Stimulated activated CD4-positive, alpha-beta T cell treated with anti-CD3 and anti-CD28 coated beads, Interleukin-12 subunit alpha, Interleukin-12 subunit beta, amount 100 ng/mL, for 24 hours (primary cell): ENCODE data around the gene COL19A1.
A peak's percentile ranks its signal among the peaks of the same experiment; 100 is the strongest.

Experiments
- DNase-seq, 2 experiments: peaks; one replicate each; pipeline ENCODE4 v3.0.0-alpha.2; 2020; ENCODE audit warnings: low read depth in 2 of 2

Gene COL19A1

DNA sequence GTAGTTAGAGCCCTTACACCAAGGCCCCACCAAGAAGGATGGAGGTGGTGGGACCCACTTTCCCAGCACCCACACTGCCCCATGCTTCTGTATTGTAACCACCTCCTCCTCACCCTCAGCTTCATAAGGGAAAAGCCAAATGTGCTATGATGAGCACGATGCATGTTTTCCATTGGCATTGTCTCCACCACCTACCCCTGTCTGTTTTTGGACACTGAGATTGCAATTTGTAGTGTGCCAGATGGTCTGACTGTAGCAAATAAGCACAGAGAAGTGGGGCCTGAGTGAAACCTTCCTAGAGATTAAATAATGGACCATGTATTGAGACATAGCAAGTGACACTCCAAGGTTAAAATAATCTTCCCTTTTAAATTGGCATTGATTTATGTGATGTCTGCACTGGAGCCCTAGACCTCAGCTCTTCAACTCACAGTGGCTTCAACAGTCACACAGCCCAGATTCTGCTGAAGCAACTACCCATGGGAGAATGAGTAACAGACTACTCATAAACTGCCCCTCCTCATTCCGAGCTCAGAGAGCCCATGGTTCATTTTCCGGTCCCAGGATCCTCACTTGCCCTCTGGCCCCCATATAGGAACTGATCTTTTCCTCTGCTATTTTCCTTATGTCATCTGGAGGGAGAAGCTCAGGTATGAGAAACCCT, 258.7 kb downstream of the COL19A1 start:
- no peak for DNase-seq

DNA sequence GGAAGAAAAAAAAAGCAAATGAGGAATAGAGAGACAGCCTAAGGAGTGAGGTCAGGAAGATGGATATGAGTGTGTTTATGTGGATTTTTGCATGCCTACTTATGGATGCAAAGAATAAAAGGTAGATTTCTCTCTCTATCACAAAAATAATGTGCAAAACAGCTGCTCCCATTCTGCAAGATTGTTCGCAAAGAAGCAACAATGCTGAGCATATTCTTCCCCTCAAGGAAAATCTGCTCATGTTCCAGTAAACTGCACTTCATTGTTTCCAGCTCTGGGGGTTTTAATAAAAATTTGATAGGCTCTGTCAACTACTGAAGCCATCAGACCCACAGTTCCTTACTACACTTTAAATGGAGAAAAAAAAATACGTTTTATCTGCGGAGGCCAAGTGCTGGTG, 259.2 kb downstream of the COL19A1 start:
- no peak for DNase-seq

DNA sequence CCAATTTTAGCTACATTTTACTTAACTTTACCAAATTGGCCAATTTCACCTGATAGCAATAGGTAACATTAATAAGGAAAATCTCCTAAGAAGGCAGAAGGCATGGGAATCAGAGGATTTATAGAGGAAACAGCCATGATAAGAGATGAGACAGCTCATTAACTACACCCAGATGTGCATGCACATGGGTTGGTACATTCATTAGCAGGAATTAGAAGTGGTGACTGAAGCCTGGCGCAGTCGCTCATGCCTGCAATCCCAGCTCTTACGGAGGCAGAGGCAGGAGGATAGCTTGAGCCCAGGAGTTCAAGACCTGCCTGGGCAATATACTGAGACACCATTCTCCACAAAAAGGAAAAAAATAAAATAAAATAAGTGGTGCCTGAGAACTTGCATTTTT, 263.0 kb downstream of the COL19A1 start:
- no peak for DNase-seq

DNA sequence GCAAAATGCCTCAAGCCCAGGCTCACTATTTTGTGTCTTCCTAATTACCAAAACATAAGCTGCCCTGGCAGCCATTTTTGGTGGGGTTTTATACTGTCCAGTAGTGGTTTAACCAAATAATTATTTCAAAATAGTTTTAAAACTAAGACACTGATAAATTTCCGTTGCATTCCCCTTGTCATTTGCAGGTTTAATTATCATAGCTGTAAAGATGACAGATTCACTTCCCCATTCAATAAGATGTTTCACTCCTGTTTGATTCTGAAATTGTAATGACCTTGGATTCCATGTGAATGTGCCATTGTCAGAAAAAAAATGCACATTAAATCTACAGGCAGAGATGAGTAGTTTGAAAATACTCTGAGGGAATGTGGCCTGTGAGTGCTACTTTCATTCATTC, 264.5 kb downstream of the COL19A1 start:
- DNase-seq, result no peak

DNA sequence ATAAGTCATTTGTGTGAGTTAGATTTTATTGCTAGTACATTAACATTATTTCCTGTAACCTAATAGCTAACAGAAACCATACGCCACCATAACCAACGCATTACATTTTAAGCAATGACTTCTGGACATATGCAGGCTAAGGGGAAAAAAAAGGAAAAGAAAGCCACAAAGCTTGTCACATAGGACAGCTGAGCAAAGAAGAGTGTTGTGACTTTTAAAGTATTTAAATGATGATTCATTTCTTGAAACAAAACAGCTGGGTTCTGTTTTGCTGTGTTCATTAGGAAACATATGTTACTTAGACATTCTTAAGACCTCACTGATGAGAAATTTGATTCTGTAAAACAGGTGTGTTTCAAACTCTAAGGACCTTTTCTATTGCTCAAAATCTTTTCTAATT, 265.2 kb downstream of the COL19A1 start:
- DNase-seq, result no peak

DNA sequence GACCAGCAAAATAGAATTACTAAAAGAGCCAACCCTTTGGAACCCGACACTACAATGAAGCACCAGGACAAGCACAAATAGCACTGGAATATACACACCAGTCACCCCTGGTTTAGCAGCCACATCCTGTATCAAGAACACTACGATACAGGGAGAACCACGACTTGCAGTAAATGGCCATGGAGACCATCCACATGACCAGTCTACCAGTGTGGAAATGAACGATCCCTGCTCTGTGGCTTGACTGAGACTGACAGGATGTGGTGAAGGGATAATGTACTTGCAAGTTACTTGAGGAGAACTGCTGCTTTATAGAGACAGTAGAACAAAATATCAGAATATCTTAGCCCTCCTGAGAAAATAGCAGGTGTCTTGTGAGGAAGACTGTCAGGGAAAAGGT, 266.9 kb downstream of the COL19A1 start:
- no peak for DNase-seq

DNA sequence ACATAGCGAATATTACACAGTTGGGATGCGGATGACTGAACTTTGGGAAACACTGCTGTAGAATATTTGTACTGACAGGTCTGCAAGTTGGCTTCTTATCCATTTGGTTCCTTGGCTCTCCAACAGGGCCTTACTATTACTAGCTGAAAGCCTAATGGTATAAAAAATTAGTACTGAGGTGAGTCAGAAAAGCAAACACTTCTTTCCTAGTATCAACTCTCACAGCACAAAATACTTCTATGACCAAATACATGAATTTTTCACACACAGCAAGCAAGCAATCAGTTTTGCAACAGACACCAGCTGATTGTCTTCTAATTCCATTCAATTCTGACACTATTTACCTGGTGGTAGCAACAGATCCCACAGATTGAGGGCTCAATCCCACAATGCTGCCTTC, 268.2 kb downstream of the COL19A1 start:
- no peak for DNase-seq

DNA sequence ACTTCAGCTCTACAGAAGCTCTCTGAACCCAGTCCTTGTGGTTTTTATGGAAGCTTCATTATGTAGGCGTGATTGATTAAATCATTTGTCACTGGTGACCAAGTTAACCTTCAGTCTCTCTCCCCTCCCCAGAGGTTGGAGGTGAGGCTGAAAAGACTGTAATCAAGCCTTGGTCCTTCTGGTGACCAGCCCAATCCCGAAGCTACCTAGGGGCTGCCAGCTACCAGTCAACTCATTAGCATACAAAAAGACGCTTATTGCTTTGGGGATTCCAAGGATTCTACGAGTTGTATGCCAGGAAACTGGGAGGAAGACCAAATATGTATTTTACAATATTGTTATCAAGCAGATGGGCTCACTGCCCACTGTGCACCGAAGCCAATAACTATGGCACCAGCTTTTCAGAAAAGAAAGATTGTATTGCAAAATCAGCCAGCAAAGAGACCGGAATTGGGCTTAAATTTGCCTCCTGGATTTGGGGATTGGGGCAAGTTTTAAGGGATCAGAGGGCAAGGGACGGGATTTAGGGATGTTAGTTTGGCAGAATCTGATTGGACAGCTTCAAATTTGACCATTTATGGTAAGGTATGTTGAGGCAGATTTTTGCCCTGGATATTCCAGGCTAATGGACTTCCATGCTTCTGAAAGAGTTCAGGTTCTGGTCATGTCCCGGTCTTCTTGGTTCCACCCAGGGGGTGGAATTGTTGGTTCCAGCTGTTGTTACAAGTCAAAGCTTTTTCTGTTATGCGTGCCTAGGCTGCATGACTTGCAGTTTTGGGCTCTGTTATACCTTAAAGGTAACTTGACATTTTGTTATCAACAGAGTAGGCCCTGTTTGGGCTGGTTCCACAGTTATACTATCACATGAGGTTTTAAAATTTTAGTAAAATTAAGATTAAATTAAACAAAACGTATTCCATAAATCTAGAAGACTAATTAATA, 269.1 kb downstream of the COL19A1 start:
- no peak for DNase-seq

DNA sequence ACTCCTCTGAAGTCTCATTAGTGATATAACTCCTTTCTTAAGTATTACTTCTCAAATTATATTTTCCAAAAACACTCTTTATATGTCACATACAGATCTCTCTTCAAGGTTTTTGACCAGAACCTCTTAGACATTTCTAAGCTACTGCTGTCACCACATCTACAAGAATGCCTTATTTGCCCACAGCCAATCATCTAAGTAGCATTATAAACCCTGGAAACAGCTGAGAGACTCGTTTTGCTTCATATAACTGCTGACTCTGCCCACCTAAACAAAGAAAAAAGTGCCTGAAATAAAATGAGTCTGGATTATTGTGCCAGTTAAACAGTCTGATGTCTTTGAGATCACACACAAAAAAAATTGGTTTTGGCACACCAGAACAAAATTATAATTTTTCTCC, 270.6 kb downstream of the COL19A1 start:
- no peak for DNase-seq

DNA sequence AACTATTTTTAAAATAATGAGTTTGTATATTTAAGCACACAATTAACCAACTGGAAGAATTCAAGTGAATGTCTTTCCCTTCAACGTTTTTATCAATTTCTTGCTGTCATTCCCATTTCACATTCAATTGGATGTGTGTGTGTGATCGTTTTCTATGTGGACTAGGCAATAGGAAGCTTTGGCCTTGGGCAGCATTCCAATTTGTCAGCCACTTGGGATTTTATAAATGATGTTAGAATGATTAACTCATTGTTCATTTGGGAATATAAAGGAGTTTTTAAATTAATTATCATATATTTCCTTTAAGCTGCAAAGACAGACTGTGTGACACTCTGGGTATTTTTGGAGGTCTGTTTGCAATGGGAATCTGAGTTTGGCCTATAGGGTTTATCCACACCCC, 274.1 kb downstream of the COL19A1 start:
- DNase-seq, result no peak

DNA sequence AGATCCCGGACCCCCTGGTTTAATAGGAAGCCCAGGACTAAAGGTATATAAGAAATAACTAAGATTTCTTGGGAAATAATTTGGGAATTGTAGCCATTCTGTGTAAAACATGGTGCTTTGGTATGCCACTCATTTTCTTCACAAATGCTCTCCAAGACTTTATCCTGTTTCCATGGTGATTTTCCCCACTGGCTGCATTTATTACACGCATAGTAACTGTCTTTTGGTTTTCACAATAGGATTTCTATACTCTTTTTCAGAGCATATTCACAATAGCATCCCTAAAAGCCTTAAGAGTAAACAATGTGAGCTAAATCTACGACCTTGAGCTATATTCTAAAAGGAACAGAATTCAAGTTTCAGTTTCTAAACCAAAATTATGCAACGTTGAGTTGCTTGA, 275.7 kb downstream of the COL19A1 start:
- DNase-seq, result no peak

DNA sequence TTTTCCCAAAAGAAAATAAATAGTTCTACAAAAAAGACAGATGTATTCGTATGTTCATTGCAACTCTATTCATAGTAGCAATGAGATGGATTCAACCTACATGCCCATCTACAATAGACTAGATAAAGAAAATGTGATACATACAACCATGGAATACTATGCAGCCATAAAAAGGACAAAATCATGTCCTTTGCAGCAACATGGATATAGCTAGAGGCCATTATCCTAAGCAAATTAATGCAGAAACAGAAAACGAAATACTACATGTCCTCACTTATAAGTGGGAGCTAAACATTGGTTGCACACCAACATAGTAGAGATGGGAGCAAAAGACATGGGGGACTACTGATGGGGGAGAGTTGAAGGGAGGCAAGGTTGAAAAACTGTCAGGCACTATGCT, 278.8 kb downstream of the COL19A1 start:
- DNase-seq, result no peak

DNA sequence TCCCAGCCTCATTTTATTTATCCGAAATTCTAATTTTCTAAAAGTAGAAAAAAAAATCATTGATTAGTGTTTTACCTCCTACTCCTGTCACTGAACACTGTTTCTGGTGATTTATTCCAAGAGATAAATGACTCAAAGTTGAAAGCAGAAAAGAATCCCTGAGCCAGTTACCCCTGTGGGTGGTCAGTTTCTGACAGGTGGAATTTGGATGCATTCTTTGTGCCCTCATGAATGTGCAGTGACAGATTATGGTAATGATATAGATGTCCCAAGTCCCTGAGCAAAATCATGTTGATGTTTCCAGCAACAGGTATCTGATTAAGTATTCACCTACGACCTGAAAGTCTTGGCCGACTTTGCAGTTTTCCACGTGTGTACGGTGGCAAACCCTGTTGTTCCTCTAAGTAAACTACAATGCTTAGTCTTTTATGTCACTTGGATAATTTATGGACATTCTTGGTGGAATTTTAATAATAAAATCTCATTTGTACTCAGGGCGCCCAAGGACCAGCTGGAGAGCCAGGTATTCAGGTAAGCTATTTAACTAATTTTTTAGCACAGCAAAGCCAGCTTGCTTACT, 282.9 kb downstream of the COL19A1 start:
- DNase-seq, result no peak

DNA sequence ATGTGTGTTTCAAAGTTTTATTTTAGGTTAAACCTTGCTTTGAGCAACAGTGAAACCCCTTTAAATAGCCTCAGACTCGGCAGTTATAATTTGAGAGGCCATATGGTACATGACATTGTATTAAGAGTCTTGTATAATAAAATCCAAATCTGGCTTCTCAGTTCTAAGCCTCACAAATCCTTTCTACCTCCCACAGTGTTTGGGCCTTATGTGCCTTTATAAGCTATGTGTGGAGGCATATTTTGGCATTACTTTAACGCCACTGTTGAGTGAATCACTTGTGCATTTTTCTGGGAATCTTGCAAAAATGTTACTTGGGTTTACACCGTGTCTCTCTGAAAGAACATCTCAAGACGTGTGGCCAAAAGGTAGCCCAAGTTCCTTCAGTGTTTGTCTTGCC, 284.2 kb downstream of the COL19A1 start:
- no peak for DNase-seq

DNA sequence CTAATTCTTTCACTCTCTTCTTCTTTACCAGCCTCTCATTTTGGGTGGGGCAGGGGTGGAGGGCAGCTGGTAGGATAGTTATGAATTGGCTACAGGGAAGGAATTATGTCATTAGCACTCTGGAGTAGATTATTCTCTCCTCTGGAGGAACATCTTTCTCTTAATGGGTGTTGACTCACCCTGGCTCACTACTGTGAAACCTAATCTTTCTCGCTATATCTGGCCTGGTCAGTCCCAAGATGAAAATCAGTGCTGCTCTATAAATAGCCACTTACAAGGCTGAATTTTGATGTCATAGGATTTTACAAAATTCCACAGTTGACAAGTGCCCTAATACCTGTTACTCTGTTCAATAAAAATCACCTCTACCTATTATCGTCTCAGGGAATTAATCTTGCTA, 285.3 kb downstream of the COL19A1 start:
- no peak for DNase-seq

DNA sequence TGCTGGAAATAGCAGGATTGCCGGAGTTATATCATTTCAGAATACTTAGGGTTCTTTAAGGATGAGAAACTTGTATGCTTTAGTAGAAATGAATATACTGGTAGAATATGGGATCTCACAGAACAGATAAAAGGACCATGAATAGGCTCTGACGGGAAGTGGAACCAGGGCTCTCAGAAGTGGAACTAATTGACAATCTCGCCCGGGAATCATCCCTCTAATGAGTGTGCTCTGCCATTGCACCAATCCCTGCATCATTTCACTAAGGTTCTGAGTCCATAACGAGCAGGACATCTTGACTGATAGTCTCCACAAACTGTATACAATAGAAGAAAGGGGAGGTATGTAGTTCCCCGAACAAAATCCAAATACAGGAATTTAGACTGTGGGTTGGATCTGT, 286.4 kb downstream of the COL19A1 start:
- DNase-seq, result no peak

DNA sequence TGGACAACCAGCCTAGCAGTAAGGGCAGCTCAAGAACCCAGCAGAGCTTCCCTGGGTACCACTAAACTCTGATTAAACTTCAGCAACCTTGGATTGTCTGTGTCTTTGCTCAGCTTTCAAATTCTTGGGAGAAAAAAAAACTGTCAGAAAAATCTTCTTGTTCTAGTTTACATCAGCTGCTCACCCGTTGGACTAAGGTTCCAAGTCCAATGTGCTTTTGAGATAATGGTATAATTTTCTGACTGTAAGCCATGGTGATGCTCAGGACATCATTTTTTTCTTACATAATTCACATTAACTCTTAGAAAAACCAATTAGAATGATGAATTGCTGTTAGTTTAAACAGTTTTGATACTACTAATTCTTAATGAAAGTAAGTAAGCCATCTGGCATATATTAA, 290.7 kb downstream of the COL19A1 start:
- DNase-seq, result no peak

DNA sequence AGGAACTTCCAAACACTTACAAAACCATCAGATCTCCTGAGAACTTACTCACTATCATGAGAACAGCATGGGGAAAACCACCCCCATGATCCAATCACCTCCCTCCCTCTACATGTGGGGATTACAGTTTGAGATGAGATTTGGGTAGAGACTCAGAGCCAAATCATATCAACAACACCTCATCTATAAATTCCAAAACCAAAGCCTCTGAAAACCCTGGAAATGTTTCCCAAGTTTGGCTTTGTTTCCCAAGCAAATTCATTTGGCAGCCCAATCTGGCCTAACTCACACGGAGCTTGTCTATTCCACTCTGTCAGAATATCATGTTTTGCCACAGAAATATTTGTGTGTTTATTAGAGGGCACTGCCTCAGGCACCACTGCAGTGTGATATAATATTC, 293.9 kb downstream of the COL19A1 start:
- DNase-seq, result no peak

DNA sequence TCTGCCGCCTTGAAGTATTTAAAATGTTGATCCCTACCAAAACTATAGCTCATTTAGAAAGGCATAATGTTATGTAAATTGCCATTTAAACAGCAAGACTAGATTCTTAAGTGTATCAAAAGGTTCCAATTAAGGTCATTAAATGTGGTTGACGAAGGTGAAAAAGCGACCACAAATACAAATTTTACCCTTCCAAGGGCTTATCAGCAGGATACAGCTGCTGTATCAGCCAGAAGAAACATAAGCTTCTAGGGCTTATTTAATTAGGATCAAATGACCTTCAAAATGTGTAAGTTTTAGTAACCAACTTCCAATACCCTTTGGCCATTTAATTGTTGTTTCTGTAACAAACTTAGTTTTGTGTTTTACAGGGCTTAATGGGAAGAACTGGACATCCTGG, 296.6 kb downstream of the COL19A1 start:
- DNase-seq, result no peak

DNA sequence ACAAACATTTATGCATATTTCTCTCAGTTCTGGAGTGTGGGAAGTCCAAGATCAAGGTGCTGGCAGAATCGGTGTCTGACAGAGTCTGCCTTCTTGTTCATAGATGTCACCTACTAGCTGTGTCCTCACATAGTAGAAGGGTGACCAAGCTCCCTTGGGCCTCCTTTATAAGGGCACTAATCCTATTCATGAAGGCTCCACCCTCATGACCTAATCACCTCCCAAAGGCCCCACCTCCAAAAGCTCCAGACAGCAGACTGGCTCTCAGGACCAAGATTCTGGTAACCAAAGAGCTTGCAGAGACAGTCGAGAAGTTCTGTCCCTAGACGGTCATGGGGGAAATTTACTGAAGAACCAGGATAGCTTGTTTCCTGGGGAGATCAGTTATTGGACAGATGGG, 297.4 kb downstream of the COL19A1 start:
- no peak for DNase-seq

DNA sequence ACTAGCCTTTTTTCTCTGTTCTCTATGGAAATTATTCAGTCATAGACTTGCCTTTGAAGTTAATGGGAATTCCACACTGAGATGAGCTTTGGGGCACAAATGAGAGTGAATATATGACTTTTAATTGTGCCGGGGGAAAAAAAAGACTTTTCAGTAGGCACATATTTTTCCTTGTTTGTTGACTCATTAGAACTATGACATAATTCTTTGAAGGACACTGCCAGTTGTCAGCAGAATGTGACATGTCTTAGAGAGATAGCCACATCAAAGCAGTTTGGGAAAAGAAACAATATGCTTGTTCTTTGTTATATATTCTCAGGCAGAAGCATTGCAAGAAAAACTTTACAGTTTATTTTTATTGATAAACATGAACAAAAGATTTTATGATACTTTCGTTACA, 298.2 kb downstream of the COL19A1 start:
- no peak for DNase-seq

DNA sequence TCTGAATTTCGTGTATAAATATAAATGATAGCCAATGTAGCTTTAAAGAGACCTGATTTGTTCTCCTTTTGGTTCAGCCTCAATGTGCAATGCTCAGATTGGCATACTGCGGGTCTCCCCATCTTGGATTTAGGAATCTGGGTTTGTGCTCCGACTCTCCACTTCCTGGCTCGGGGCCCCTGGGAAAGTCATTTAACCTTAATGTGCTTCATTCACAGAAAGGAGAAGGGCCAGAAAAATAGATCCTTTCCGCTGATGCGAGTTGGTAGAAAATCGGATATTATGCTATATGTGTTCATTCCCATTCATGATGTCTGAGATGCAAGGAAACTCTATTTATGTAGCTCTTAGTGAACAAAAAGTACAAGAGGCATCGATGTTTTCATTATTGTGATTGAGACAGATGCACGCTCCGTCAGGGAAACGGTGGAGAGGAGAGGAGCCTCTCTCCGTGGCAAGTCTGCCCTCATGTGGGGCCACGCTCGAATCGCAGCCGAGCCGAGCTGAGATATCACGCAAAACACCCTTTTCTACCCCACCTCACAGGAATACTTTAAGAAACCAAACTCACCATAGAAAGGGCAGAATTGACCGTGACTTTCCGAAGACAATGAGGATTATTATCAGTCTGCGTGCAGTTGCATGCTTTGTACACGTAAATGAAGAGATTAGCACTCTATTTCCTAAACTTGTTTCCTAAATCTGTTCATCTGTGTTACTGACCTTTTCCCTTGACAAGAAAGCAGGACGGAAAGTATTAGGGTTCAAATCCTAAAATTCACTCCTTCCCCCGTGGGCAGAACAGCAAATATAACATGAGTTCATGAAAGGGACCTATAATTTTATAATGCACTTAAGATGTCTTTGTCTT, 300.0 kb downstream of the COL19A1 start:
- peak in 1 of 2 experiments; percentile 4 for DNase-seq
